Ishikawa (cell line): ENCODE data around the gene PGP.

Experiments used
- EGR1 ChIP-seq: IDR thresholded peaks from 2 replicates; pipeline ENCODE4 v1.6.1; 2012
- EP300 ChIP-seq: IDR thresholded peaks from 2 replicates; pipeline ENCODE4 v1.6.1; 2012; ENCODE audit warnings: borderline replicate concordance
- FOXM1 ChIP-seq: IDR thresholded peaks from 2 replicates; pipeline ENCODE4 v1.6.1; 2012; ENCODE audit warnings: low read depth, borderline replicate concordance
- NFIC ChIP-seq: IDR thresholded peaks from 2 replicates; pipeline ENCODE4 v1.6.1; 2012
- RAD21 ChIP-seq: IDR thresholded peaks from 2 replicates; pipeline ENCODE4 v1.6.1; 2012; ENCODE audit warnings: low read depth
- TAF1 ChIP-seq: IDR thresholded peaks from 2 replicates; pipeline ENCODE4 v1.6.1; 2012; ENCODE audit warnings: low read depth, mild to moderate bottlenecking
- TCF12 ChIP-seq: IDR thresholded peaks from 2 replicates; pipeline ENCODE4 v1.6.1; 2012; ENCODE audit warnings: low read depth
- TF ChIP-seq, protein P1 (sequence below): IDR thresholded peaks from 2 replicates; pipeline ENCODE4 v1.6.1; 2012; ENCODE audit warnings: low read depth, mild to moderate bottlenecking
- TF ChIP-seq, protein P2 (sequence below): IDR thresholded peaks from 2 replicates; pipeline ENCODE4 v1.6.1; 2012

DNA sequence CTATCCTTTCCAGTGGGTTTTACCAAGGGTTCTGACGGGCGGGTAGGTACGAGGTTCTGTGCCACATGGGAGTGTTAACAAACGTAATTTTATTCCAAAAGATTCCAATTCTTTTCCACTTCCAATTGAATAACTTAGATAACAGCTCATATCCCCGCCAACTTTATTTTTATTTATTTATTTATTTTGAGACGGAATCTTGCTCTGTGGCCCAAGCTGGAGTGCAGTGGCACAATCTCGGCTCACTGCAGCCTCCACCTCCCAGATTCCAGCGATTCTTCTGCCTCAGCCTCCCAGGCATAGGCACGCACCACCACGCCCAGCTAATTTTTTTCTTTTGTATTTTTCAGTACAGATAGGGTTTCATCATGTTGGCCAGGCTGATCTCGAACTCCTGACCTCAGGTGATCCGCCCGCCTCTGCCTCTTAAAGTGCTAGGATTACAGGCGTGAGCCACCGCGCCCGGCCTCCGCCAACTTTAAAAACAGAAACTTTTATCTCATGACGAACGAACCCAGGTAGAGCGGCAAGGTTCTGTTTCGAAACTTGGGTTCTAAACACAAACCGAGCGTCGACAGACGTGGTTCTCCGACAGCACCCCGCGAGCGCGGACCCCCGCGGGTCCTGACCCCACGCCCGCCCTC lies 36.1 kb upstream of the PGP start:
- no peak for TF ChIP-seq FOXM1
- TF ChIP-seq TCF12, result no peak; the same call in 1 of the 2 replicates
- no peak for TF ChIP-seq RAD21
- TF ChIP-seq, protein P1, sequence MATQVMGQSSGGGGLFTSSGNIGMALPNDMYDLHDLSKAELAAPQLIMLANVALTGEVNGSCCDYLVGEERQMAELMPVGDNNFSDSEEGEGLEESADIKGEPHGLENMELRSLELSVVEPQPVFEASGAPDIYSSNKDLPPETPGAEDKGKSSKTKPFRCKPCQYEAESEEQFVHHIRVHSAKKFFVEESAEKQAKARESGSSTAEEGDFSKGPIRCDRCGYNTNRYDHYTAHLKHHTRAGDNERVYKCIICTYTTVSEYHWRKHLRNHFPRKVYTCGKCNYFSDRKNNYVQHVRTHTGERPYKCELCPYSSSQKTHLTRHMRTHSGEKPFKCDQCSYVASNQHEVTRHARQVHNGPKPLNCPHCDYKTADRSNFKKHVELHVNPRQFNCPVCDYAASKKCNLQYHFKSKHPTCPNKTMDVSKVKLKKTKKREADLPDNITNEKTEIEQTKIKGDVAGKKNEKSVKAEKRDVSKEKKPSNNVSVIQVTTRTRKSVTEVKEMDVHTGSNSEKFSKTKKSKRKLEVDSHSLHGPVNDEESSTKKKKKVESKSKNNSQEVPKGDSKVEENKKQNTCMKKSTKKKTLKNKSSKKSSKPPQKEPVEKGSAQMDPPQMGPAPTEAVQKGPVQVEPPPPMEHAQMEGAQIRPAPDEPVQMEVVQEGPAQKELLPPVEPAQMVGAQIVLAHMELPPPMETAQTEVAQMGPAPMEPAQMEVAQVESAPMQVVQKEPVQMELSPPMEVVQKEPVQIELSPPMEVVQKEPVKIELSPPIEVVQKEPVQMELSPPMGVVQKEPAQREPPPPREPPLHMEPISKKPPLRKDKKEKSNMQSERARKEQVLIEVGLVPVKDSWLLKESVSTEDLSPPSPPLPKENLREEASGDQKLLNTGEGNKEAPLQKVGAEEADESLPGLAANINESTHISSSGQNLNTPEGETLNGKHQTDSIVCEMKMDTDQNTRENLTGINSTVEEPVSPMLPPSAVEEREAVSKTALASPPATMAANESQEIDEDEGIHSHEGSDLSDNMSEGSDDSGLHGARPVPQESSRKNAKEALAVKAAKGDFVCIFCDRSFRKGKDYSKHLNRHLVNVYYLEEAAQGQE, result no peak
- TF ChIP-seq TAF1, result no peak
- no peak for TF ChIP-seq EP300
- TF ChIP-seq NFIC, result no peak
- TF ChIP-seq EGR1, result no peak
- TF ChIP-seq, protein P2, sequence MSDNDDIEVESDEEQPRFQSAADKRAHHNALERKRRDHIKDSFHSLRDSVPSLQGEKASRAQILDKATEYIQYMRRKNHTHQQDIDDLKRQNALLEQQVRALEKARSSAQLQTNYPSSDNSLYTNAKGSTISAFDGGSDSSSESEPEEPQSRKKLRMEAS, result no peak
